PFSK-1 (cell line): ENCODE measurements around the gene DENND6B.

Experiments used
- FOXP2 ChIP-seq: optimal IDR thresholded peaks from 2 replicates; pipeline ENCODE3; 2011; ENCODE audit warnings: borderline replicate concordance, control low read depth, inconsistent platforms; ENCODE audit not compliant: insufficient read depth; ENCODE audit errors: extremely low read length, extremely low read depth
- POLR2AphosphoS5 ChIP-seq: IDR thresholded peaks from 2 replicates; pipeline ENCODE4 v1.6.1; 2012; ENCODE audit warnings: low read depth, mild to moderate bottlenecking, control low read depth, low read length, moderate library complexity
- SIN3A ChIP-seq: IDR thresholded peaks from 2 replicates; pipeline ENCODE4 v1.6.1; 2012; ENCODE audit warnings: mild to moderate bottlenecking, low read length, moderate library complexity, borderline replicate concordance; ENCODE audit not compliant: insufficient read depth
- TAF1 ChIP-seq: IDR thresholded peaks from 2 replicates; pipeline ENCODE4 v1.6.1; 2012; ENCODE audit warnings: low read length, control low read depth, borderline replicate concordance; ENCODE audit not compliant: insufficient read depth
- TF ChIP-seq, protein P1 (sequence below), 2 experiments: IDR thresholded peaks; 2 replicates each; pipeline versions ENCODE4 v1.6.1 to v1.8.0; 2011 to 2012; ENCODE audit warnings: low read depth in 2 of 2, low read length in 2 of 2, control low read depth in 1 of 2, inconsistent platforms in 1 of 2, mild to moderate bottlenecking in 1 of 2, moderate library complexity in 1 of 2; ENCODE audit not compliant: insufficient read depth in 1 of 2

DENND6B gene

DNA sequence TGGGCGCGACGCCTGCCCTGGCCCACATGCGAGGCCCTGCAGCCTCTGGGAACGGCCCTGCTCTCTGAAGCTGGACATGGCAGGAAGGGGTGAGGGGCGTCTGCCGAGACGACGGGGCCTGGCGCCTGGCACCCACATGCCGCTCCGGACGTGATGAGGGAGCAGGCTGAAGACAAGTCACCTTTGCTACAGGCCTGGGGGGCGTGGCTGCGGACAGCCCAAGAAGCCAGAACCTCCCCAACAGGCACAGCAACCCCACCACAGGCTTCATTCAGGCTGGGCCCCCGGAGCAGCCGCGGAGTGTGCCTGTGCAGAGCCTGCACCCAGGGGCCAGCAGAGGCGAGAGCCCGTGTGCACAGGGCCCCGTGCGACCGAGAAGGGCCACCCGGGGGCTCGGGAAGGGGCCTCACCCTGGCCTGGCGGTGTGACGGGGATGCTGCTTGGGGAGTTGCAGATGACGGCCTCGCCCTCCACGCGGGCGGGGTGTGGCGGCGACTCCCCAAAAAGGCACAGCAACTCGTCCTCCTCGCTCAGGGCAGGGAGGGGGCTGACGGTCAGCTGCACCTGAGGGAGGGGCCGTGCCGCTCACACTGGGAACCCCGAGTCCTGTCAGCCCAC, 40.0 kb downstream of the DENND6B start:
- no peak for TF ChIP-seq TAF1
- no peak for TF ChIP-seq FOXP2
- no peak for TF ChIP-seq SIN3A
- TF ChIP-seq, protein P1, sequence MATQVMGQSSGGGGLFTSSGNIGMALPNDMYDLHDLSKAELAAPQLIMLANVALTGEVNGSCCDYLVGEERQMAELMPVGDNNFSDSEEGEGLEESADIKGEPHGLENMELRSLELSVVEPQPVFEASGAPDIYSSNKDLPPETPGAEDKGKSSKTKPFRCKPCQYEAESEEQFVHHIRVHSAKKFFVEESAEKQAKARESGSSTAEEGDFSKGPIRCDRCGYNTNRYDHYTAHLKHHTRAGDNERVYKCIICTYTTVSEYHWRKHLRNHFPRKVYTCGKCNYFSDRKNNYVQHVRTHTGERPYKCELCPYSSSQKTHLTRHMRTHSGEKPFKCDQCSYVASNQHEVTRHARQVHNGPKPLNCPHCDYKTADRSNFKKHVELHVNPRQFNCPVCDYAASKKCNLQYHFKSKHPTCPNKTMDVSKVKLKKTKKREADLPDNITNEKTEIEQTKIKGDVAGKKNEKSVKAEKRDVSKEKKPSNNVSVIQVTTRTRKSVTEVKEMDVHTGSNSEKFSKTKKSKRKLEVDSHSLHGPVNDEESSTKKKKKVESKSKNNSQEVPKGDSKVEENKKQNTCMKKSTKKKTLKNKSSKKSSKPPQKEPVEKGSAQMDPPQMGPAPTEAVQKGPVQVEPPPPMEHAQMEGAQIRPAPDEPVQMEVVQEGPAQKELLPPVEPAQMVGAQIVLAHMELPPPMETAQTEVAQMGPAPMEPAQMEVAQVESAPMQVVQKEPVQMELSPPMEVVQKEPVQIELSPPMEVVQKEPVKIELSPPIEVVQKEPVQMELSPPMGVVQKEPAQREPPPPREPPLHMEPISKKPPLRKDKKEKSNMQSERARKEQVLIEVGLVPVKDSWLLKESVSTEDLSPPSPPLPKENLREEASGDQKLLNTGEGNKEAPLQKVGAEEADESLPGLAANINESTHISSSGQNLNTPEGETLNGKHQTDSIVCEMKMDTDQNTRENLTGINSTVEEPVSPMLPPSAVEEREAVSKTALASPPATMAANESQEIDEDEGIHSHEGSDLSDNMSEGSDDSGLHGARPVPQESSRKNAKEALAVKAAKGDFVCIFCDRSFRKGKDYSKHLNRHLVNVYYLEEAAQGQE (IDR thresholded peaks at IDR 0.05; ENCODE audit: insufficient read depth in 1 of 2, low read depth in 2 of 2, low read length in 2 of 2) = no peak
- no peak for TF ChIP-seq POLR2AphosphoS5

DNA sequence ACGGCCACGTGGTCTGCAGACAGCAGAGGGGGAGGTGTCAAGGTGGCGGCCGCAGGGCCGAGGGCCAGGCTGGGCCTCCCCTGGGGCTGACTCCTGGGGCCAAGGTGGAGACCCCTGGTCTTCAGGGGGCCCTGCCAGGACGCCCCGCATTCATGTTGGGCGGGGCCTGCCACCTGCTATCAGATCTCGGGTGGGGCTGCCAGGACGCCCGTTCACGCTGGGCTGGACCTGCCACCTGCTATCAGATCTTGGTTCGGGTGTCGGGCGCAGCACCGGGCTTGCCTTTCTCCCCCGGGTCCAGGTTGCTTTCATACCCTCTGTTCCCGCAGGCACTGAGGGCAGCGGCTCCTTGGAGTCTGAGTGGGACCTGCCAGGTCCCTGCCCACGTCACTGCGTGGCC, 40.5 kb downstream of the DENND6B start:
- no peak for TF ChIP-seq FOXP2
- TF ChIP-seq SIN3A = no peak
- TF ChIP-seq TAF1 = no peak
- TF ChIP-seq, protein P1 (IDR thresholded peaks at IDR 0.05; ENCODE audit: insufficient read depth in 1 of 2, low read depth in 2 of 2, low read length in 2 of 2) = no peak
- TF ChIP-seq POLR2AphosphoS5 = no peak

DNA sequence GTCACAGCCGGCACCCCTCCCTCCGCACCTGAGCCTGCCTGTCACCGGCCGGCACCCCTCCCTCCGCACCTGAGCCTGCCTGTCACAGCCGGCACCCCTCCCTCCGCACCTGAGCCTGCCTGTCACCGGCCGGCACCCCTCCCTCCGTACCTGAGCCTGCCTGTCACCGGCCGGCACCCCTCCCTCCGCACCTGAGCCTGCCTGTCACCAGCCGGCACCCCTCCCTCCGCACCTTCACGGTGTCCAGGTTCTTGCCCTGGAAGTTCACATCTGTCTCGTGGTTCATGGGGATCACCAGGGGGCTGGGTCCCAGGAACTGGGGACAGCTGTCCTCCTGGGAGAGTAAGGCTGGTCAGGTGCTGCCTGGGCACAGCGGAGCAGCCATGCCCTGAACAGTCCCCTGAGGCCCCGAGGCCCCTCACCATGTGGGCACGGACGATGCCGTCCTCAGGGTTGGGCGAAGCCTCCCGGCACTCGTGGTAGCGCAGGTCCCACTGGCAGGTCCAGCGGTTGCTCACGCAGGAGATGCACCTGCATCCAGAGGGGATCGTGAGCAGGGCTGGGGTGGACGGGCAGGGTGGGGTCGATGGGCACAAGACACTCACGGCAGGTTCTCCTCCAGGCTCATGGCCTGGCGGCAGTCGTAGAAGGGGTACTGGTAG, 41.1 kb downstream of the DENND6B start:
- TF ChIP-seq POLR2AphosphoS5 (no peak), TAF1 (no peak), SIN3A (no peak), FOXP2 (no peak)
- TF ChIP-seq, protein P1 (IDR thresholded peaks at IDR 0.05; ENCODE audit: insufficient read depth in 1 of 2, low read depth in 2 of 2, low read length in 2 of 2) = no peak

DNA sequence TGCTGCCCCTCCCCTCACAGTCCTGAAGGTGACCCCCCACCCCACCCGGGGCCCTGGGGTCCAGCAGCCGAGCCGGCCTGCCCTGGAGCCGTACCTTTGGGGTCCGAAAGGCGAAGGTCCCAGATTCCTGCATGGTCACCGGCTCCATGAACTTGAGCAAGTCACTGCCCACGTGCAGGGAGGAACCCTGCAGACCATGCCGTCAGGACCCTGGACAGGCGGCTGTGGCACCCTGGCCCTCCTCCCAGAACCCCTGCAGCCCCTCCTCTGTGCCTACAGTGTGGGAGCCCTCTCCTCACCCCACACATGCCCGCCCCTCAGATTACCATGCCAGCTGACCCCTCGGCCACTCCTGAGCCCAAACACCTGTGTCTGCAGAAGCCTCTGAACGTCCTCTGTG, 42.3 kb downstream of the DENND6B start:
- TF ChIP-seq, protein P1 (IDR thresholded peaks at IDR 0.05; ENCODE audit: insufficient read depth in 1 of 2, low read depth in 2 of 2, low read length in 2 of 2) = no peak
- TF ChIP-seq TAF1 (no peak), FOXP2 (no peak), SIN3A (no peak), POLR2AphosphoS5 (no peak)
